ENCODE measurements around the gene CSE1L.
"Not testable (repeated sequence)": the region's sequence is repeated elsewhere in the genome, so short reads cannot be mapped to it uniquely, and the experiment has no call there.

CSE1L gene

GRCh38 chr20:49063279-49063678 lies 17.2 kb downstream of the CSE1L start:
- no peak for DNase-seq (ENCODE audit: low spot score)

GRCh38 chr20:49074521-49074920 lies 28.4 kb downstream of the CSE1L start:
- no peak for DNase-seq (ENCODE audit: low spot score)

GRCh38 chr20:49078310-49078709 lies 32.2 kb downstream of the CSE1L start:
- DNase-seq (ENCODE audit: low spot score), result no peak

- not testable (repeated sequence) for DNase-seq (ENCODE audit: low spot score)
Observed at GRCh38 chr20:49082295-49082694, 36.2 kb downstream of the CSE1L start.

GRCh38 chr20:49091104-49091503 lies 45.0 kb downstream of the CSE1L start:
- DNase-seq (ENCODE audit: low spot score), result no peak

GRCh38 chr20:49091762-49092161 lies 45.6 kb downstream of the CSE1L start:
- DNase-seq (ENCODE audit: low spot score), result no peak

- DNase-seq (ENCODE audit: low spot score), result no peak
Observed at GRCh38 chr20:49096203-49096730, 50.2 kb downstream of the CSE1L start.

- DNase-seq (ENCODE audit: low spot score), result no peak
Observed at GRCh38 chr20:49097159-49097558, 51.0 kb downstream of the CSE1L start.

GRCh38 chr20:49098136-49098535 lies 52.0 kb downstream of the CSE1L start:
- DNase-seq (ENCODE audit: low spot score), result no peak

- no peak for DNase-seq (ENCODE audit: low spot score)
Observed at GRCh38 chr20:49099011-49099410, 52.9 kb downstream of the CSE1L start.

GRCh38 chr20:49100292-49100691 lies 54.2 kb downstream of the CSE1L start:
- DNase-seq (ENCODE audit: low spot score), result not testable (repeated sequence)

GRCh38 chr20:49100972-49101371 lies 54.9 kb downstream of the CSE1L start:
- DNase-seq (ENCODE audit: low spot score), result no peak

GRCh38 chr20:49103019-49103418 lies 56.9 kb downstream of the CSE1L start:
- no peak for DNase-seq (ENCODE audit: low spot score)

GRCh38 chr20:49103647-49104364 lies 57.7 kb downstream of the CSE1L start:
- DNase-seq (ENCODE audit: low spot score), result no peak

- DNase-seq (ENCODE audit: low spot score), result no peak
Observed at GRCh38 chr20:49104365-49104648, 58.2 kb downstream of the CSE1L start.

GRCh38 chr20:49104979-49105547 lies 59.0 kb downstream of the CSE1L start:
- not testable (repeated sequence) for DNase-seq (ENCODE audit: low spot score)

- DNase-seq (ENCODE audit: low spot score), result no peak
Observed at GRCh38 chr20:49106328-49106727, 60.2 kb downstream of the CSE1L start.

GRCh38 chr20:49110767-49111694 lies 64.9 kb downstream of the CSE1L start:
- DNase-seq (ENCODE audit: low spot score), result no peak

GRCh38 chr20:49112596-49113274 lies 66.6 kb downstream of the CSE1L start:
- no peak for DNase-seq (ENCODE audit: low spot score)

GRCh38 chr20:49115564-49115963 lies 69.5 kb downstream of the CSE1L start:
- DNase-seq (ENCODE audit: low spot score), result no peak

GRCh38 chr20:49118307-49118706 lies 72.2 kb downstream of the CSE1L start:
- no peak for DNase-seq (ENCODE audit: low spot score)

GRCh38 chr20:49119988-49120387 lies 73.9 kb downstream of the CSE1L start:
- no peak for DNase-seq (ENCODE audit: low spot score)
